Activated T-helper 1 cell treated with anti-CD3 and anti-CD28 coated beads, Interleukin-12 subunit alpha, Interleukin-12 subunit beta, Interleukin-2, Interleukin-4 antibody, amounts not matched to agents 30 ng/mL and 10 ng/mL and 1 ng/mL, durations not matched to agents 14 hours and 24 hours and 36 hours (primary cell): Measurements from ENCODE around the gene ATXN2L. TPM values are rescaled to one million over a fixed set of nuclear protein-coding genes. Genes with fewer than 3 reads are reported as not detected.
"Not testable (repeated sequence)": the region's sequence is repeated elsewhere in the genome, so short reads cannot be mapped to it uniquely, and the experiment has no call there.

ENCODE experiments used
- DNase-seq: peaks from one replicate; pipeline ENCODE4 v3.0.0; 2021; ENCODE audit warnings: low spot score
- H3K27ac Mint-ChIP-seq: one replicate; pipeline ENCODE4 v1.8.0; 2021; ENCODE audit warnings: mild to moderate bottlenecking, mixed read lengths
- H3K27me3 Mint-ChIP-seq: one replicate; pipeline ENCODE4 v1.8.0; 2022; ENCODE audit warnings: mild to moderate bottlenecking, moderate library complexity, mixed read lengths; ENCODE audit not compliant: insufficient read depth
- H3K36me3 Mint-ChIP-seq: one replicate; pipeline ENCODE4 v1.8.0; 2021; ENCODE audit warnings: low read depth, mixed read lengths
- H3K4me1 Mint-ChIP-seq: one replicate; pipeline ENCODE4 v1.8.0; 2021; ENCODE audit warnings: low read depth, mixed read lengths
- H3K4me3 Mint-ChIP-seq: one replicate; pipeline ENCODE4 v1.8.0; 2021; ENCODE audit warnings: mild to moderate bottlenecking, moderate library complexity, mixed read lengths
- H3K9me3 Mint-ChIP-seq: one replicate; pipeline ENCODE4 v1.8.0; 2021; ENCODE audit warnings: mixed read lengths
- intact Hi-C: fragments of 100-400 bp; cut with micrococcal nuclease; formaldehyde crosslinking; loops from one replicate; pipeline ENCODE4 v1.15.1; 2024
- total RNA-seq: library from RNA; stranded (reverse); gene quantifications from 2 replicates; pipeline ENCODE4 v1.2.3, GENCODE V29; 2022

ATXN2L gene
- total RNA-seq, 1 donor from 2014 or later: 337 TPM

DNA sequence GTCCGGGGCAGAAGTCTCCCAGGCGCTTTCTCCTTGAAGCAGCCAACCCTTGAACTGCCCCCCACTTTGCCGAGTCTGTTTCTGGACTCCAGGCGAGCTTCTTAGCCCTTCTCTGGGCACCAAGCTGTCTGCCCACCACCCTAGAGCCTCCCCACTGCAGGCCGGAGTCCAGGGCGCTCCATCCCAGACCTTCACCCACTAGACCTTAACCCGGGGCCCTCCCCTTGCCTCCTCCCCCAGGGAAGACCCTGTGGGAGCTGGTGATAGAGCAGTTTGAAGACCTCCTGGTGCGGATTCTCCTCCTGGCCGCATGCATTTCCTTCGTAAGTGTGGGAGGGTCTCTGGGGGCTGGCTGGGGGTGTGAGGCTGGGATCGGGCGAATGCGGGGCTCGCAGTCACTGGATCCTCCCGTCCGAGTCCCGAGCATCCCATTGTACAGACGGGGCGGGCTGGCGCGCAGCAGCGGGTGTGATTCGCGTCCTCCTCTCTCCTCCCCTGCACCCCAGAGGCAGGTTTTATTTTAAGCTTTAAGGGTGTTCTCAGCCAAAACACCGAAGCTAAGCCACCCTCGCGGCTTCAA is 56.6 kb downstream of the ATXN2L start:
- Mint-ChIP-seq H3K4me3 (peak overlapping the region; percentile 91), H3K4me1 (peaks cover 18% of the 10 kb centered on the region), H3K36me3 (peaks cover 2% of the 10 kb centered on the region), H3K27me3 (peaks cover 2% of the 10 kb centered on the region), H3K27ac (peak overlapping the region; percentile 67), H3K9me3 (no peaks in the 10 kb centered on the region)
- DNase-seq: no peak
- intact Hi-C loops: loop anchor here (1.0 kb wide), 2 partner anchors 46 to 57 kb away; partner anchors contain the start of gene RABEP2

- no peaks in the 10 kb centered on the region for H3K9me3 Mint-ChIP-seq
- peak overlapping the region; percentile 91 for H3K4me3 Mint-ChIP-seq
- intact Hi-C loops: loop anchor here (1.0 kb wide), 4 partner anchors 17 to 56 kb away; partner anchors contain the start of genes RABEP2, SH2B1 and TUFM
- peak overlapping the region; percentile 70 for H3K27ac Mint-ChIP-seq
- H3K27me3 Mint-ChIP-seq: peaks cover 2% of the 10 kb centered on the region
- H3K4me1 Mint-ChIP-seq: peaks cover 18% of the 10 kb centered on the region
- peaks cover 1% of the 10 kb centered on the region for H3K36me3 Mint-ChIP-seq
- DNase-seq: peak; percentile 80
These were observed 57.2 kb downstream of the ATXN2L start for GRCh38 chr16:28879841-28880588.

DNA sequence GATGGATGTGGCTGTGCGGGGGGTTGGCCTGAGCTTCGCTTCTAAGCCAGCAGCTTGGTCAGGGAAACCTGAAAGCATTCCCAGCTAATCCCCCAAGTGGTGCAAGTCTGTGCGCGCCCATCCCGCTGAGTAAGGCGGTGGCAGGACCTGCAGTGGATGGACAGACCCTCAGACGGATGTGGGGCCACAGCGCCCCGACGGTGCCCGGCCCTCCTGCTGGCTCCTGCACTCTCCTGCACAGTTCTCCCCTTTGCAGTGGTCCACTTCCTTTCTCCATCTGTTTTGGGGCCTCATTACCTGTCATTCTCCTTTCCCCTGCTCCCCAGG is 57.8 kb downstream of the ATXN2L start:
- H3K9me3 Mint-ChIP-seq: no peaks in the 10 kb centered on the region
- no peaks in the 10 kb centered on the region for H3K36me3 Mint-ChIP-seq
- intact Hi-C loops: loop anchor here (1.0 kb wide), 2 partner anchors 17 to 34 kb away; partner anchors contain the start of genes SH2B1 and TUFM
- DNase-seq: no peak
- H3K4me1 Mint-ChIP-seq: peaks cover 18% of the 10 kb centered on the region
- no peak overlapping the region for H3K27ac Mint-ChIP-seq
- peak overlapping the region; percentile 74 for H3K4me3 Mint-ChIP-seq
- peaks cover 2% of the 10 kb centered on the region for H3K27me3 Mint-ChIP-seq

- H3K9me3 Mint-ChIP-seq: no peaks in the 10 kb centered on the region
- no peak overlapping the region for H3K27ac Mint-ChIP-seq
- intact Hi-C loops: loop anchor here (1.0 kb wide), 2 partner anchors 18 to 35 kb away; partner anchors contain the start of genes SH2B1 and TUFM
- H3K4me1 Mint-ChIP-seq: peaks cover 18% of the 10 kb centered on the region
- H3K27me3 Mint-ChIP-seq: peaks cover 2% of the 10 kb centered on the region
- DNase-seq: no peak
- peak overlapping the region; percentile 74 for H3K4me3 Mint-ChIP-seq
- H3K36me3 Mint-ChIP-seq: no peaks in the 10 kb centered on the region
These were observed 58.2 kb downstream of the ATXN2L start for GRCh38 chr16:28880955-28881354.

- DNase-seq, H3K9me3 Mint-ChIP-seq, intact Hi-C loops, H3K27ac Mint-ChIP-seq, H3K27me3 Mint-ChIP-seq, H3K36me3 Mint-ChIP-seq: not testable (repeated sequence)
- Mint-ChIP-seq H3K4me3 (peak overlapping the region; percentile 74), H3K4me1 (peaks cover 18% of the 10 kb centered on the region)
These were observed 58.8 kb downstream of the ATXN2L start for GRCh38 chr16:28881565-28881964.

DNA sequence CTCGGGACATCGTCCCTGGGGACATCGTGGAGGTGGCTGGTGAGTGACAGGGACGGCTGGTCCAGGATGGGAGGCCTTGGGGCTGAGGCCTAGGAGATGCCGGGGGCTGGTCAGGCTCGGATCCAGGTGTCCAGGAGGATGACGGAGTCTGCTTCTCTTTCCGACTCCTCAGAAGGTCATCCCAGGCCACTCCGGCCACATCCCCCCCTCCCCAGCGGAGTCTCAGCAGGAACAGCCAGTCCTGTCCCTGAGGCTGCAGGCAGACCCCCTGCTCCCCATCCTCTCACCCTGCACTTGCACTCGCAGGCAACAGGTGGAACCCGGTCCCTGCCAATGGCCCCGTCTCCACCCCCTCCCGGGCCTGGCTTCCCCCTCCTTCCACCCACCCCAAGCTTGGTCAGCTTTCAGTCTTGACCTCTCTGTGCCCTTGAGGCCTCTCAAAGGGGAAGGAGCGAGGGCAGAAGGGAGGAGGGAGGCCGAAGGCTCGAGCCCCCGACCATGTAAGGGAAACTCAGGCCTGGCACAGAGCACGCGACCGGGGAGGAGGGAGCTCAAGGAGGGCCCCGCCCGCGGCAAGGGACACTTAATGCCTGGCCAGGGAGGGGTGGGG is 59.9 kb downstream of the ATXN2L start:
- Mint-ChIP-seq H3K27ac (no peak overlapping the region), H3K9me3 (no peaks in the 10 kb centered on the region), H3K4me3 (no peak overlapping the region), H3K27me3 (peaks cover 2% of the 10 kb centered on the region), H3K36me3 (no peaks in the 10 kb centered on the region), H3K4me1 (peaks cover 18% of the 10 kb centered on the region)
- intact Hi-C loops: no loop called here
- DNase-seq: no peak

DNA sequence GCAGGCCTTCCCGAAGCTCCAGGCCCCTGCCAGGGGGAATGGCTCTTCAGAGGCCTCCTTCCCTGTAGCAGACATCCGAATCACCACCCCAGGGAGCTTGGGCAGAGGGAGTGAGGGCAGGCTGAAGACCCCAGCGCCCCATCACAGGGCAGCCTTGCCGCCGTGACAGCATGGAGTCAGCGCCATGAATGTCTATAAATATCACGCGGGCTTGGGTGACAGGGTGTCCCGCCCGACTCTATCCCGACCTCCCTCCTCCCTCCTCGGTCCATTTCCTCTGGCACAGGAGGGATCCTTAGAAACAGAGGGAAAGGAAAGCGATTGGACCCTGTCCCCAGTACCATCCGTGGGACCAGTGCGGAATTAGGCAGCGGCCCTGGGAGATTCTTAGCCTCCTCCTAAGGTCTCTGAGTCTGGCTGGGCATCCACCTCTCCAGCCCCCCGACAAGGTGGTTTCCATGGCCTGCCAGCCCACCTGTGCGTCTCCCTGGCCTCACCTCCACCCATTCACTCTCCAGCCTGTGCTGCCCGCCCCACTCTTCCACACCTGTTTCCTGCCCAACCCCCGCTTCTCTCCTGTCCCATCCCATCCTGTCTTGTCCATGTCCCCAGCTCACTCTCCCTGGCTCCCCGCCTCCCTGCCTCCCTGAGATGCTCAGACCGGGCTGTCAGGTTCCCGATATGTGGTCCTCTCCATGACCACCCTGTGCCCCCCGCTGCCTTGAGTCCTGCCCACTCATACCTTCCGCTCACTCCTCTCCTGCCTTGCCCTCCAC is 60.6 kb downstream of the ATXN2L start:
- H3K4me3 Mint-ChIP-seq: no peak overlapping the region
- H3K27me3 Mint-ChIP-seq: peaks cover 2% of the 10 kb centered on the region
- DNase-seq: no peak
- peaks cover 18% of the 10 kb centered on the region for H3K4me1 Mint-ChIP-seq
- H3K27ac Mint-ChIP-seq: peak overlapping the region; percentile 25
- no peaks in the 10 kb centered on the region for H3K9me3 Mint-ChIP-seq
- intact Hi-C loops: no loop called here
- no peaks in the 10 kb centered on the region for H3K36me3 Mint-ChIP-seq

DNA sequence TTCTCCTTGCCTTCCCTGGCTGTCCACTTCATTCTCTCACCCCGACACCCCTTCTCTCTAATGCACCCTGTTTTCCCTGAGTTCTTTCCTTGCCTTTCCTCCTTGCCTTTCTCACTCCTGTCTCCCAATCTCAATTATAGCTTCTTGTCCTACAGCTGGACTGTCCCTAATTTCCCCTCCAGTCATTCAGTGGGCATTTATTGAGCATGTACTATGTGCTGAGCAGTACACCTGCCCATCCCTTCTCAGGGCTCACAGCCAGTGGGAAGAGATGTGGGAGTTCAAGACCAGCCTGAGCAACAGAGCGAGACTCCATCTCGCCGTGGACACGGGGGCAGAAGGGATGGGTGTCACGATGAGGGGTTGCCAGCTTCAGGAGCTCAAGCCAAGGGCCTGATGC is 61.2 kb downstream of the ATXN2L start:
- H3K27me3 Mint-ChIP-seq: peaks cover 2% of the 10 kb centered on the region

More for the DNA sequence above, 61.2 kb downstream of the ATXN2L start:
- Mint-ChIP-seq H3K9me3 (no peaks in the 10 kb centered on the region), H3K4me1 (peaks cover 12% of the 10 kb centered on the region), H3K4me3 (no peak overlapping the region), H3K27ac (peak overlapping the region; percentile 25), H3K36me3 (no peaks in the 10 kb centered on the region)
- DNase-seq: no peak
- intact Hi-C loops: no loop called here

Other genes starting within 250 kb of the ATXN2L start
- gene SULT1A2, start 225.9 kb upstream of the ATXN2L start, total RNA-seq: 0.12 and 0.41 TPM in 2 replicates
- 8.4 and 8.9 TPM in 2 replicates for gene SULT1A1, start 213.0 kb upstream of the ATXN2L start, total RNA-seq
- 0.70 and 1.2 TPM in 2 replicates for gene NPIPB8, start 184.9 kb upstream of the ATXN2L start, total RNA-seq
- 1,175 and 1,207 TPM in 2 replicates for gene EIF3C, start 111.5 kb upstream of the ATXN2L start, total RNA-seq
- gene NPIPB9, start 71.2 kb upstream of the ATXN2L start, total RNA-seq: 2.4 and 5.3 TPM in 2 replicates
- 261 and 264 TPM in 2 replicates for gene TUFM, start 23.3 kb downstream of the ATXN2L start, total RNA-seq
- gene SH2B1, start 40.8 kb downstream of the ATXN2L start, total RNA-seq: 54.2 and 56.2 TPM in 2 replicates
- gene ATP2A1, start 55.5 kb downstream of the ATXN2L start, total RNA-seq: 2.6 and 3.3 TPM in 2 replicates
- gene RABEP2, start 102.2 kb downstream of the ATXN2L start, total RNA-seq: 18.3 and 21.1 TPM in 2 replicates
- gene CD19, start 109.0 kb downstream of the ATXN2L start, total RNA-seq: not detected in 2 replicates
- gene NFATC2IP, start 127.9 kb downstream of the ATXN2L start, total RNA-seq: 110 and 111 TPM in 2 replicates
- gene SPNS1, start 151.8 kb downstream of the ATXN2L start, total RNA-seq: 21.2 and 26.9 TPM in 2 replicates
- gene LAT, start 162.1 kb downstream of the ATXN2L start, total RNA-seq: 230 and 234 TPM in 2 replicates